GM13977 (cell line): ENCODE results near the gene ALDH5A1.
A peak's percentile ranks its signal among the peaks of the same experiment; 100 is the strongest.

Experiments
- DNase-seq: peaks from one replicate; pipeline ENCODE4 v3.0.0; 2012; ENCODE audit warnings: low spot score
- CTCF ChIP-seq: IDR thresholded peaks from 2 replicates; pipeline ENCODE4 v1.5.1; 2012; ENCODE audit warnings: mild to moderate bottlenecking, control low read depth; ENCODE audit not compliant: insufficient read depth; ENCODE audit errors: extremely low read depth, missing control alignments
- in situ Hi-C: fragments of 300-500 bp; cut with MboI; formaldehyde crosslinking; loops from one replicate; pipeline ENCODE4 v1.12.0; 2022; ENCODE audit warnings: low sequenced_read_pairs, low pct_unique_long_range_greater_than_20kb, mixed read lengths, inconsistent platforms; ENCODE audit not compliant: unreplicated experiment

The ALDH5A1 gene

GRCh38 chr6:24569811-24570210 lies 75.0 kb downstream of the ALDH5A1 start:
- no peak for TF ChIP-seq CTCF
- in situ Hi-C loops = no loop called here
- no peak for DNase-seq

- TF ChIP-seq CTCF = no peak
- DNase-seq = no peak
- in situ Hi-C loops = no loop called here
Observed at GRCh38 chr6:24571361-24571760, 76.6 kb downstream of the ALDH5A1 start.

GRCh38 chr6:24574809-24575208 lies 80.0 kb downstream of the ALDH5A1 start:
- no peak for TF ChIP-seq CTCF
- peak; percentile 36 for DNase-seq
- in situ Hi-C loops = no loop called here

- TF ChIP-seq CTCF = no peak
- in situ Hi-C loops = no loop called here
- no peak for DNase-seq
Observed at GRCh38 chr6:24576447-24576846, 81.7 kb downstream of the ALDH5A1 start.

- peak; percentile 43 for DNase-seq
- in situ Hi-C loops = loop anchor here (10.0 kb wide), 2 partner anchors 114 to 184 kb away; no protein-coding TSS in a partner anchor
- peak; percentile 90 for TF ChIP-seq CTCF
Observed at GRCh38 chr6:24581084-24581669, 86.4 kb downstream of the ALDH5A1 start.

GRCh38 chr6:24583463-24584381 lies 89.0 kb downstream of the ALDH5A1 start:
- in situ Hi-C loops = loop anchor here (10.0 kb wide), 2 partner anchors 111 to 181 kb away; no protein-coding TSS in a partner anchor
- DNase-seq = peak; percentile 53
- TF ChIP-seq CTCF = peak; percentile 78
